ENCODE data around the gene SSX5.
"Not testable (repeated sequence)": the region's sequence is repeated elsewhere in the genome, so short reads cannot be mapped to it uniquely, and the experiment has no call there.

Gene SSX5

DNA sequence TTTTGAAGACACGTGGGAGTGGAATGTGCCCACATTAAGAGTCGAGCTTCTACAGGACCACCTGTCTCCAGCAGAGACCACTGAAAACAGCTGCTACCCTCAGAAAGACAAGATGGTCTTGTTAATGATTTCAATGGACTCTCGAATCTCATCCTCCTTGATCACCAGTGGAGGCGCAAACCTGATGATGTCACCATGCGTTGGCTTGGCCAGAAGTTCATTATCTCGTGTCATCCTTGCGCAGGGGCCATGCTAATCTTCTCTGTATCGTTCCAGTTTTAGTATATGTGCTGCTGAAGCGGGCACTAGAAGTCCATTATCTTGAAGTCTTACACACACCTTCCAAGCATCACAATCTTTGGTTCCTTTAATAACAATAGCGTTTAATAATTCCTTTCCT is 42.8 kb downstream of the SSX5 start:
- Histone ChIP-seq H3K27ac (ENCODE audit: low read depth, low read length) (no peak overlapping the region), H3K79me2 (ENCODE audit: control insufficient read depth, insufficient read depth, low read length, unreplicated experiment) (no peaks in the 10 kb centered on the region), H3K4me1 (ENCODE audit: control insufficient read depth, insufficient read depth, low read length, unreplicated experiment) (no peaks in the 10 kb centered on the region), H3K36me3 (ENCODE audit: insufficient read depth, low read length) (no peaks in the 10 kb centered on the region), H3K4me3 (ENCODE audit: low read depth, low read length) (no peak overlapping the region), H2AFZ (ENCODE audit: low read length, unreplicated experiment) (no peak overlapping the region), H3K27me3 (ENCODE audit: insufficient read depth, low read length) (no peaks in the 10 kb centered on the region)

GRCh38 chrX:48142697-48143096 is 53.9 kb downstream of the SSX5 start:
- not testable (repeated sequence) for H3K4me3 ChIP-seq (ENCODE audit: low read depth, low read length); H3K27me3 ChIP-seq (ENCODE audit: insufficient read depth, low read length); H2AFZ ChIP-seq (ENCODE audit: low read length, unreplicated experiment); H3K27ac ChIP-seq (ENCODE audit: low read depth, low read length); H3K4me1 ChIP-seq (ENCODE audit: control insufficient read depth, insufficient read depth, low read length, unreplicated experiment); H3K36me3 ChIP-seq (ENCODE audit: insufficient read depth, low read length); H3K79me2 ChIP-seq (ENCODE audit: control insufficient read depth, insufficient read depth, low read length, unreplicated experiment)

DNA sequence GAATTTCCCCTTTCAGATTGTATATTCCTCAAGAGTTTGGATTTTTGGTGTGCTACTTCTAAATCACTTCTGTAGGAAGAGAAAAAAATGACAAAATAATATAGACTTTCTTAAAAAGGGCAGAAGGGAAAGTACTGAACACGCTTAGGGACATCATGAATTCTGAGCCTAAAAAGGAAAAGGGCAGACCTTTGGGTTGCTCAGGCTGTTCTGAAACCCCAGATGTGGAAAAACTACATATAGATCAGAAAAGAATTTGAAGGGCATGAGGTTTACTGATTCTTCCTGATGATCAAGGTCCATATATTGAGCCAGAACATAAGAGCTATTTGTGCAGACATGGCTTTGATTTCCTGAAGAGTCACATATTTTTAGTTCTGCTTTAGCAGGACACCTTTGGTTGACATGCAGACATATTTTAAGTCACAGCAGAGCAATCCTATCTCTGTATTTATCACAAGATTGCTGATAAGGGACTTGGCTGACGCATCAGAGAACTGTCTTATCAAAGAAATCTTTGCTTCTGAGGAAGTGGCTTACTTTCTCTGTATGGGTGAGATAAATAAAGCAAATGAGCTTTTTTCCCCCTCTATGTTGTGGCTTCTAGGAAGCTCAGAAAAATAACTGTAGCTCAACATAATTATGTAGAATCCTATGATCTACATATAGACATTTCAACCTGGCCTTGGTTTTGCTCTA is 54.6 kb downstream of the SSX5 start:
- not testable (repeated sequence) for H3K27me3 ChIP-seq (ENCODE audit: insufficient read depth, low read length); H3K4me3 ChIP-seq (ENCODE audit: low read depth, low read length); H3K4me1 ChIP-seq (ENCODE audit: control insufficient read depth, insufficient read depth, low read length, unreplicated experiment); H3K36me3 ChIP-seq (ENCODE audit: insufficient read depth, low read length); H3K27ac ChIP-seq (ENCODE audit: low read depth, low read length); H3K79me2 ChIP-seq (ENCODE audit: control insufficient read depth, insufficient read depth, low read length, unreplicated experiment); H2AFZ ChIP-seq (ENCODE audit: low read length, unreplicated experiment)

- not testable (repeated sequence) for H3K27me3 ChIP-seq (ENCODE audit: insufficient read depth, low read length); H3K4me1 ChIP-seq (ENCODE audit: control insufficient read depth, insufficient read depth, low read length, unreplicated experiment); H3K27ac ChIP-seq (ENCODE audit: low read depth, low read length); H3K4me3 ChIP-seq (ENCODE audit: low read depth, low read length); H3K79me2 ChIP-seq (ENCODE audit: control insufficient read depth, insufficient read depth, low read length, unreplicated experiment); H2AFZ ChIP-seq (ENCODE audit: low read length, unreplicated experiment); H3K36me3 ChIP-seq (ENCODE audit: insufficient read depth, low read length)
These were observed 57.5 kb downstream of the SSX5 start for GRCh38 chrX:48139076-48139475.
